SK-N-SH (cell line): ENCODE results near the gene ATXN7L2. TPM values are rescaled to one million over a fixed set of nuclear protein-coding genes. Genes with fewer than 3 reads are reported as not detected.

Source experiments
- CTCF ChIA-PET: fragments of 300-600, 350-600 bp; formaldehyde crosslinking; extraction: SDS; loops from one replicate; lab custom pipeline; 2021; lab: Yijun Ruan, JAX
- POLR2A ChIA-PET: fragments of 350-600 bp; sonication (Branson Sonifier 250); formaldehyde crosslinking; extraction: SDS; loops from one replicate; lab custom pipeline; 2020; ENCODE audit warnings: antibody characterized with exemption, inconsistent platforms; lab: Yijun Ruan, JAX
- DNase-seq: peaks from one replicate; pipeline ENCODE4 v3.0.0; 2012
- H2AFZ ChIP-seq: fragments of 200-600 bp; sonication (generic); 2 replicates; pipeline ENCODE4 v1.8.1; 2016; ENCODE audit warnings: antibody characterized with exemption, mild to moderate bottlenecking, low read depth
- H3F3A ChIP-seq: fragments of 200-600 bp; sonication (generic); replicated peaks from 2 replicates; pipeline ENCODE3; 2016; ENCODE audit warnings: antibody characterized with exemption, mild to moderate bottlenecking; ENCODE audit not compliant: insufficient read depth
- H3K27ac ChIP-seq, 2 experiments: fragments of 200-500 bp in 1 of 2; fragments of 200-600 bp in 1 of 2; sonication (Bioruptor generic) in 1 of 2; sonication (generic), shearing (Covaris generic) in 1 of 2; 2 replicates each; pipeline versions ENCODE4 v1.5.1 to v1.6.1; 2014 to 2016; ENCODE audit warnings: low read depth in 2 of 2, inconsistent platforms in 1 of 2, low read length in 1 of 2, mild to moderate bottlenecking in 1 of 2, mixed read lengths in 1 of 2
- H3K27me3 ChIP-seq: fragments of 200-600 bp; sonication (generic), shearing (Covaris generic); 2 replicates; pipeline ENCODE4 v1.6.1; 2016; ENCODE audit warnings: mixed run types; ENCODE audit not compliant: insufficient read depth
- H3K36me3 ChIP-seq, 2 experiments: fragments of 200-500 bp in 1 of 2; fragments of 200-600 bp in 1 of 2; sonication (Bioruptor generic) in 1 of 2; sonication (generic) in 1 of 2; replicated peaks in 1 of 2; 2 replicates each; pipeline versions ENCODE3 to v1.5.1; 2014 to 2016; ENCODE audit warnings: low read length in 1 of 2, mild to moderate bottlenecking in 1 of 2; ENCODE audit not compliant: insufficient read depth in 2 of 2, control insufficient read depth in 1 of 2
- H3K4me1 ChIP-seq, 2 experiments: fragments of 200-500 bp in 1 of 2; fragments of 200-600 bp in 1 of 2; sonication (Bioruptor generic) in 1 of 2; sonication (generic), shearing (Covaris generic) in 1 of 2; 2 replicates each; pipeline versions ENCODE4 v1.5.1 to v1.6.1; 2014 to 2016; ENCODE audit warnings: low read depth in 1 of 2, low read length in 1 of 2, mixed run types in 1 of 2; ENCODE audit not compliant: insufficient read depth in 2 of 2, control insufficient read depth in 1 of 2
- H3K4me2 ChIP-seq: fragments of 200-600 bp; sonication (generic), shearing (Covaris generic); 2 replicates; pipeline ENCODE4 v1.6.1; 2017; ENCODE audit warnings: mixed run types
- H3K4me3 ChIP-seq, 2 experiments: fragments of 200-500 bp in 1 of 2; fragments of 200-600 bp in 1 of 2; sonication (Bioruptor generic) in 1 of 2; sonication (generic), shearing (Covaris generic) in 1 of 2; 2 replicates each; pipeline versions ENCODE4 v1.5.1 to v1.8.1; 2014 to 2016; ENCODE audit warnings: low read depth in 2 of 2, inconsistent platforms in 1 of 2, low read length in 1 of 2, mild to moderate bottlenecking in 1 of 2, mixed read lengths in 1 of 2, moderate library complexity in 1 of 2
- H3K79me2 ChIP-seq: fragments of 200-600 bp; sonication (generic); 2 replicates; pipeline ENCODE4 v1.8.1; 2017; ENCODE audit warnings: mild to moderate bottlenecking; ENCODE audit not compliant: insufficient read depth
- H3K9ac ChIP-seq: fragments of 200-600 bp; sonication (generic); 2 replicates; pipeline ENCODE4 v1.6.1; 2017; ENCODE audit warnings: mixed run types
- H3K9me2 ChIP-seq: fragments of 200-600 bp; sonication (generic); 2 replicates; pipeline ENCODE4 v1.6.1; 2017; ENCODE audit warnings: mixed run types
- H3K9me3 ChIP-seq: fragments of 200-600 bp; sonication (generic); 2 replicates; pipeline ENCODE4 v1.6.1; 2017; ENCODE audit warnings: mixed run types, mild to moderate bottlenecking, moderate library complexity
- H4K20me1 ChIP-seq: fragments of 200-600 bp; sonication (generic); 2 replicates; pipeline ENCODE4 v1.6.1; 2017; ENCODE audit warnings: mild to moderate bottlenecking, mixed run types; ENCODE audit not compliant: insufficient read depth
- CHD2 ChIP-seq: fragments of 150-350 bp; IDR thresholded peaks from 2 replicates; pipeline ENCODE4 v1.6.1; 2018; ENCODE audit warnings: low read length; ENCODE audit not compliant: partially characterized antibody
- ELF1 ChIP-seq: IDR thresholded peaks from 2 replicates; pipeline ENCODE4 v1.4.0; 2012
- EP300 ChIP-seq, 2 experiments: IDR thresholded peaks; 2 replicates each; pipeline versions ENCODE4 v1.4.0 to v1.6.1; 2012; ENCODE audit warnings: borderline replicate concordance in 1 of 2, low read depth in 1 of 2, low read length in 1 of 2
- FOXM1 ChIP-seq: IDR thresholded peaks from 2 replicates; pipeline ENCODE4 v1.4.0; 2012; ENCODE audit warnings: low read depth, mild to moderate bottlenecking
- GATA2 ChIP-seq: sonication (generic); formaldehyde crosslinking; IDR thresholded peaks from 2 replicates; pipeline ENCODE4 v1.5.0; 2020; ENCODE audit warnings: mild to moderate bottlenecking, missing genetic modification reagents
- IRF3 ChIP-seq: fragments of 150-350 bp; IDR thresholded peaks from 2 replicates; pipeline ENCODE4 v1.6.1; 2016; ENCODE audit warnings: mild to moderate bottlenecking, low read depth, low read length
- MAX ChIP-seq: IDR thresholded peaks from 2 replicates; pipeline ENCODE4 v1.4.0; 2012; ENCODE audit warnings: low read depth
- MEF2A ChIP-seq: IDR thresholded peaks from 2 replicates; pipeline ENCODE4 v1.4.0; 2012; ENCODE audit warnings: low read depth, borderline replicate concordance
- POLR2AphosphoS5 ChIP-seq: IDR thresholded peaks from 2 replicates; pipeline ENCODE4 v1.6.1; 2012; ENCODE audit warnings: low read depth, low read length
- RFX5 ChIP-seq: IDR thresholded peaks from 2 replicates; pipeline ENCODE4 v1.6.1; 2012; ENCODE audit warnings: mild to moderate bottlenecking, improper control_type of control experiment, low read length
- SIN3A ChIP-seq: IDR thresholded peaks from 2 replicates; pipeline ENCODE4 v1.6.1; 2012; ENCODE audit warnings: low read depth, mild to moderate bottlenecking, low read length, moderate library complexity, borderline replicate concordance
- SMC3 ChIP-seq: IDR thresholded peaks from 2 replicates; pipeline ENCODE4 v1.6.1; 2012; ENCODE audit warnings: low read depth, low read length, improper control_type of control experiment
- TAF1 ChIP-seq: IDR thresholded peaks from 2 replicates; pipeline ENCODE4 v1.6.1; 2012; ENCODE audit warnings: low read depth, mild to moderate bottlenecking, low read length, moderate library complexity, borderline replicate concordance
- TCF12 ChIP-seq: IDR thresholded peaks from 2 replicates; pipeline ENCODE4 v1.4.0; 2012
- USF1 ChIP-seq: IDR thresholded peaks from 2 replicates; pipeline ENCODE4 v1.4.0; 2012; ENCODE audit warnings: low read depth, borderline replicate concordance
- USF2 ChIP-seq: fragments of 150-350 bp; IDR thresholded peaks from 2 replicates; pipeline ENCODE4 v1.6.1; 2017; ENCODE audit warnings: antibody characterized with exemption, low read length, low read depth, borderline replicate concordance
- YY1 ChIP-seq: IDR thresholded peaks from 2 replicates; pipeline ENCODE4 v1.4.0; 2012; ENCODE audit warnings: low read depth, mild to moderate bottlenecking
- WGBS: methylation state at CpG from one replicate; pipeline ENCODE4 v1.1.6; 2017; ENCODE audit warnings: low lambda C conversion rate; 5-methylcytosine and 5-hydroxymethylcytosine counted together
- polyA plus RNA-seq, 3 experiments: library from polyadenylated mRNA; depleted of rRNA; stranded (reverse); fragments of >200 nt; gene quantifications; 2 replicates each; pipeline ENCODE4 v1.2.3, GENCODE V29; 2012
- TF ChIP-seq, protein P1 (sequence below): fragments of 200-600 bp; sonication (generic); IDR thresholded peaks from 2 replicates; pipeline ENCODE4 v1.6.1; 2017; ENCODE audit warnings: antibody characterized with exemption, mild to moderate bottlenecking, moderate library complexity

The ATXN7L2 gene
- polyA plus RNA-seq, 1 of the 3 experiments (the other 2 are of a cell fraction): 4.0 TPM

DNA sequence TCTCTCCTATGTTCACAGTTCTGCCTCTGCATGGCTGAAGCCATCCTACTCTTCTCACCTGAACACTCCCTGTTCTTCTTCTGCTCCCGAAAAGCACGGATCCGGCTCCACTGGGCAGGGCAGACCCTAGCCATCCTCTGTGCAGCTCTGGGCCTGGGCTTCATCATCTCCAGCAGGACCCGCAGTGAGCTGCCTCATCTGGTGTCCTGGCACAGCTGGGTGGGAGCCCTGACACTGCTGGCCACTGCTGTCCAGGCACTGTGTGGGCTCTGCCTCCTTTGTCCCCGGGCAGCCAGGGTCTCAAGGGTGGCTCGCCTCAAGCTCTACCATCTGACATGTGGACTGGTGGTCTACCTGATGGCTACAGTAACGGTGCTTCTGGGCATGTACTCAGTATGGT lies 12.0 kb downstream of the ATXN7L2 start:
- no peaks in the 10 kb centered on the region for H3F3A ChIP-seq
- no peak overlapping the region for H3K9ac ChIP-seq
- H3K4me2 ChIP-seq: no peak overlapping the region
- 100% methylated on average over 5 of the region's 7 CpGs for WGBS
- no peaks in the 10 kb centered on the region for H3K27me3 ChIP-seq
- no peaks in the 10 kb centered on the region for H3K9me3 ChIP-seq
- CTCF ChIA-PET: interaction anchor here (0.9 to 40.2 kb wide), 4 partner anchors 10 to 154 kb away, joined by 3 to 1710 read pairs (median 144); partner anchors contain the start of genes AMIGO1, ATXN7L2 and GPR61
- no peak for DNase-seq
- H3K27ac ChIP-seq: no peak overlapping the region
- peaks cover 0 to 23% of the 10 kb centered on the region in 2 experiments; a peak in 2 of 4 replicates for H3K4me1 ChIP-seq
- H3K36me3 ChIP-seq: peaks cover 5 to 17% of the 10 kb centered on the region in 2 experiments
- H3K4me3 ChIP-seq: no peak overlapping the region
- H2AFZ ChIP-seq: no peak overlapping the region
- TF ChIP-seq RFX5 (no peak), FOXM1 (no peak), TCF12 (no peak), CHD2 (no peak), USF1 (no peak), SMC3 (no peak), IRF3 (no peak), POLR2AphosphoS5 (no peak), EP300 (IDR thresholded peaks at IDR 0.05; ENCODE audit: borderline replicate concordance in 1 of 2, low read depth in 1 of 2, low read length in 1 of 2) (no peak), GATA2 (no peak), MAX (no peak), SIN3A (no peak), YY1 (no peak), USF2 (no peak), MEF2A (no peak), TAF1 (no peak), ELF1 (no peak)
- TF ChIP-seq, protein P1, sequence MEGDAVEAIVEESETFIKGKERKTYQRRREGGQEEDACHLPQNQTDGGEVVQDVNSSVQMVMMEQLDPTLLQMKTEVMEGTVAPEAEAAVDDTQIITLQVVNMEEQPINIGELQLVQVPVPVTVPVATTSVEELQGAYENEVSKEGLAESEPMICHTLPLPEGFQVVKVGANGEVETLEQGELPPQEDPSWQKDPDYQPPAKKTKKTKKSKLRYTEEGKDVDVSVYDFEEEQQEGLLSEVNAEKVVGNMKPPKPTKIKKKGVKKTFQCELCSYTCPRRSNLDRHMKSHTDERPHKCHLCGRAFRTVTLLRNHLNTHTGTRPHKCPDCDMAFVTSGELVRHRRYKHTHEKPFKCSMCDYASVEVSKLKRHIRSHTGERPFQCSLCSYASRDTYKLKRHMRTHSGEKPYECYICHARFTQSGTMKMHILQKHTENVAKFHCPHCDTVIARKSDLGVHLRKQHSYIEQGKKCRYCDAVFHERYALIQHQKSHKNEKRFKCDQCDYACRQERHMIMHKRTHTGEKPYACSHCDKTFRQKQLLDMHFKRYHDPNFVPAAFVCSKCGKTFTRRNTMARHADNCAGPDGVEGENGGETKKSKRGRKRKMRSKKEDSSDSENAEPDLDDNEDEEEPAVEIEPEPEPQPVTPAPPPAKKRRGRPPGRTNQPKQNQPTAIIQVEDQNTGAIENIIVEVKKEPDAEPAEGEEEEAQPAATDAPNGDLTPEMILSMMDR: no peak
- H4K20me1 ChIP-seq: no peaks in the 10 kb centered on the region
- peaks cover 19% of the 10 kb centered on the region for H3K79me2 ChIP-seq
- POLR2A ChIA-PET: no interaction called here
- H3K9me2 ChIP-seq: no peaks in the 10 kb centered on the region
